HG03108 (cell line): Measurements from ENCODE around the gene NUP210.

Experiments used
- ATAC-seq: cut with Tn5 transposase; IDR thresholded peaks from one replicate; pipeline ENCODE4 v1.9.1; 2021; ENCODE audit warnings: moderate library complexity; ENCODE audit not compliant: unreplicated experiment

Gene NUP210

GRCh38 chr3:13277860-13278531, 142.1 kb downstream of the NUP210 start:
- no peak for ATAC-seq

- ATAC-seq: no peak
Measured at GRCh38 chr3:13277196-13277813, 142.8 kb downstream of the NUP210 start.

GRCh38 chr3:13276438-13277195, 143.5 kb downstream of the NUP210 start:
- ATAC-seq: no peak

- no peak for ATAC-seq
Measured at GRCh38 chr3:13275376-13276005, 144.6 kb downstream of the NUP210 start.

- no peak for ATAC-seq
Measured at GRCh38 chr3:13274551-13275332, 145.4 kb downstream of the NUP210 start.

- no peak for ATAC-seq
Measured at GRCh38 chr3:13274125-13274524, 146.0 kb downstream of the NUP210 start.

GRCh38 chr3:13273604-13274105, 146.5 kb downstream of the NUP210 start:
- no peak for ATAC-seq

- no peak for ATAC-seq
Measured at GRCh38 chr3:13272831-13273603, 147.1 kb downstream of the NUP210 start.

- no peak for ATAC-seq
Measured at GRCh38 chr3:13269711-13270378, 150.3 kb downstream of the NUP210 start.

GRCh38 chr3:13268961-13269441, 151.1 kb downstream of the NUP210 start:
- no peak for ATAC-seq

GRCh38 chr3:13268120-13268519, 152.0 kb downstream of the NUP210 start:
- ATAC-seq: no peak

GRCh38 chr3:13266651-13267362, 153.3 kb downstream of the NUP210 start:
- ATAC-seq: no peak
